ENCODE measurements around the gene USHBP1. TPM values are rescaled to one million over a fixed set of nuclear protein-coding genes. Genes with fewer than 3 reads are reported as not detected.

The USHBP1 gene
- total and polyA plus RNA-seq, 4 donors, result 6.2 to 12.3 (median 11.6) TPM

- no peak for TF ChIP-seq CTCF (IDR thresholded peaks at IDR 0.05; ENCODE audit: control extremely low read depth, extremely low read depth)
- Histone ChIP-seq H3K27ac (ENCODE audit: low read depth in 1 of 2, low read length in 1 of 2) (peak overlapping the region; percentile 46 to 59), H3K4me1 (ENCODE audit: control insufficient read depth in 5 of 5, insufficient read depth in 5 of 5, low read length in 5 of 5) (peaks cover 0 to 21% (median 5%) of the 10 kb centered on the region in 5 donors), H3K36me3 (ENCODE audit: control insufficient read depth in 4 of 4, insufficient read depth in 4 of 4, low read length in 4 of 4) (peaks cover 0 to 9% (median 5%) of the 10 kb centered on the region in 4 donors), H3K4me3 (no peak overlapping the region), H3K9me3 (ENCODE audit: control insufficient read depth in 4 of 4, insufficient read depth in 3 of 4, low read length in 3 of 4) (no peaks in the 10 kb centered on the region), H3K27me3 (ENCODE audit: control insufficient read depth in 3 of 3, insufficient read depth in 3 of 3, low read length in 2 of 3) (no peaks in the 10 kb centered on the region), H3K9ac (ENCODE audit: insufficient read depth in 1 of 2, low read length in 2 of 2) (no peak overlapping the region)
- 68 to 73% methylated on average over 8 of the region's 8 CpGs for WGBS, 2 donors
- DNase-seq (no peak), ATAC-seq (ENCODE audit: insufficient read depth, low FRiP score) (no peak)
Measured at GRCh38 chr19:17242431-17243208, 21.9 kb downstream of the USHBP1 start.

- TF ChIP-seq CTCF (IDR thresholded peaks at IDR 0.05; ENCODE audit: control extremely low read depth, extremely low read depth), result no peak
- H3K4me1 ChIP-seq (ENCODE audit: control insufficient read depth in 5 of 5, insufficient read depth in 5 of 5, low read length in 5 of 5), result peaks cover 0 to 12% (median 8%) of the 10 kb centered on the region in 5 donors
- no peak overlapping the region for H3K9ac ChIP-seq (ENCODE audit: insufficient read depth in 1 of 2, low read length in 2 of 2)
- peaks cover 0 to 9% (median 6%) of the 10 kb centered on the region in 4 donors for H3K36me3 ChIP-seq (ENCODE audit: control insufficient read depth in 4 of 4, insufficient read depth in 4 of 4, low read length in 4 of 4)
- peak overlapping the region in 1 of 2 donors; percentile 26 for H3K27ac ChIP-seq (ENCODE audit: low read depth in 1 of 2, low read length in 1 of 2)
- H3K4me3 ChIP-seq, result no peak overlapping the region
- no peak for DNase-seq
- no peaks in the 10 kb centered on the region for H3K9me3 ChIP-seq (ENCODE audit: control insufficient read depth in 4 of 4, insufficient read depth in 3 of 4, low read length in 3 of 4)
- no peaks in the 10 kb centered on the region for H3K27me3 ChIP-seq (ENCODE audit: control insufficient read depth in 3 of 3, insufficient read depth in 3 of 3, low read length in 2 of 3)
- 95 to 97% methylated on average over 6 of the region's 6 CpGs for WGBS, 2 donors
- no peak for ATAC-seq (ENCODE audit: insufficient read depth, low FRiP score)
Measured at GRCh38 chr19:17240826-17241399, 23.6 kb downstream of the USHBP1 start.

GRCh38 chr19:17240062-17240752, 24.3 kb downstream of the USHBP1 start:
- DNase-seq (no peak), ATAC-seq (ENCODE audit: insufficient read depth, low FRiP score) (no peak)
- H3K36me3 ChIP-seq (ENCODE audit: control insufficient read depth in 4 of 4, insufficient read depth in 4 of 4, low read length in 4 of 4), result peaks cover 0 to 9% (median 6%) of the 10 kb centered on the region in 4 donors
- peaks cover 0 to 14% (median 9%) of the 10 kb centered on the region in 5 donors for H3K4me1 ChIP-seq (ENCODE audit: control insufficient read depth in 5 of 5, insufficient read depth in 5 of 5, low read length in 5 of 5)
- H3K27ac ChIP-seq (ENCODE audit: low read depth in 1 of 2, low read length in 1 of 2), result no peak overlapping the region
- no peaks in the 10 kb centered on the region for H3K27me3 ChIP-seq (ENCODE audit: control insufficient read depth in 3 of 3, insufficient read depth in 3 of 3, low read length in 2 of 3)
- WGBS, 2 donors, result 64 to 75% methylated on average over 24 of the region's 24 CpGs
- H3K4me3 ChIP-seq, result no peak overlapping the region
- H3K9ac ChIP-seq (ENCODE audit: insufficient read depth in 1 of 2, low read length in 2 of 2), result peak overlapping the region in 1 of 2 donors; percentile 13
- H3K9me3 ChIP-seq (ENCODE audit: control insufficient read depth in 4 of 4, insufficient read depth in 3 of 4, low read length in 3 of 4), result no peaks in the 10 kb centered on the region
- no peak for TF ChIP-seq CTCF (IDR thresholded peaks at IDR 0.05; ENCODE audit: control extremely low read depth, extremely low read depth)

All from lung (tissue), 12 donors.